Ishikawa (cell line): Measurements from ENCODE around the gene AKT1S1.

Experiments
- CEBPB ChIP-seq: IDR thresholded peaks from 2 replicates; pipeline ENCODE4 v1.6.1; 2012
- CREB1 ChIP-seq: IDR thresholded peaks from 2 replicates; pipeline ENCODE4 v1.6.1; 2012; ENCODE audit warnings: low read depth
- EGR1 ChIP-seq: IDR thresholded peaks from 2 replicates; pipeline ENCODE4 v1.6.1; 2012
- EP300 ChIP-seq: IDR thresholded peaks from 2 replicates; pipeline ENCODE4 v1.6.1; 2012; ENCODE audit warnings: borderline replicate concordance
- FOXM1 ChIP-seq: IDR thresholded peaks from 2 replicates; pipeline ENCODE4 v1.6.1; 2012; ENCODE audit warnings: low read depth, borderline replicate concordance
- NFIC ChIP-seq: IDR thresholded peaks from 2 replicates; pipeline ENCODE4 v1.6.1; 2012
- RAD21 ChIP-seq: IDR thresholded peaks from 2 replicates; pipeline ENCODE4 v1.6.1; 2012; ENCODE audit warnings: low read depth
- TAF1 ChIP-seq: IDR thresholded peaks from 2 replicates; pipeline ENCODE4 v1.6.1; 2012; ENCODE audit warnings: low read depth, mild to moderate bottlenecking
- TCF12 ChIP-seq: IDR thresholded peaks from 2 replicates; pipeline ENCODE4 v1.6.1; 2012; ENCODE audit warnings: low read depth
- TEAD4 ChIP-seq: IDR thresholded peaks from 2 replicates; pipeline ENCODE4 v1.6.1; 2012
- YY1 ChIP-seq: IDR thresholded peaks from 2 replicates; pipeline ENCODE4 v1.6.1; 2012; ENCODE audit warnings: low read depth
- ZBTB7A ChIP-seq: IDR thresholded peaks from 2 replicates; pipeline ENCODE4 v1.6.1; 2012; ENCODE audit warnings: low read depth
- TF ChIP-seq, protein P1 (sequence below): IDR thresholded peaks from 2 replicates; pipeline ENCODE4 v1.6.1; 2012
- TF ChIP-seq, protein P2 (sequence below): IDR thresholded peaks from 2 replicates; pipeline ENCODE4 v1.6.1; 2012
- TF ChIP-seq, protein P3 (sequence below): IDR thresholded peaks from 2 replicates; pipeline ENCODE4 v1.6.1; 2012; ENCODE audit warnings: low read depth, mild to moderate bottlenecking

Gene AKT1S1

DNA sequence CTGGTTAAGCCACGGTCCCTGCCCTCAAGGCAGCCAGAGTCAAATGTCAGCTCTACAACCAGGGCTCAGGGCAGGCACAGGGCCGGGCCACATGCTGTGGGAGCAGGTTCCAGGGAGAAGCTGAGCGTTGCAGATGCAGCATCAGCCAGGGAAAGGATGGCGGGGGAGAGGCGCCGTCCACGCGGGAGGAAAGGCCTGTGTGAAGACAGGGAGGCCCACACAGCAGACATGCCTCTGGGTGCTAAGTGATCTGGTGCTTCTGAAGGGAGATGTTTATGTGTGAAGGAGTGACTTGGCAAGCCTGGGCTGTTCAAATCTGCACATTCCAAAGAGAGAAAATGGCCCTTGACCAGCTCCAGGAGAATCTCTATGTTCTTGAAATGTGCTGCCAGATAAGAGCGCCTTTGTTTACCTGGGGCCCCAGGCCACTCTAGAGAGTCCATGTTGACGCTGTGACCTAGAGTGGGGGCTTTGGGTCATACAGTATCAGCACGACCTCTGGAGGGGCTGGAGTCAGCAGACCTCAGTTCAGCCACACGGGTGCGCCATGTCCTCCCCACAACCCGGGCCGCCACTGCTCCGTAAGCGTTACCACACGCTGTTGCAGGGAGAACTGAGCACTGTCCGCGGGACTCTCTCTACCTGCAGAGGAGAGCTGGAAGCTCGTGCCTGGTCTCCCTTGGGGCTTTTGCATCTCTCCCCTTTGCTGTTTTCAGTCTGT is 36.0 kb upstream of the AKT1S1 start:
- TF ChIP-seq, protein P1, sequence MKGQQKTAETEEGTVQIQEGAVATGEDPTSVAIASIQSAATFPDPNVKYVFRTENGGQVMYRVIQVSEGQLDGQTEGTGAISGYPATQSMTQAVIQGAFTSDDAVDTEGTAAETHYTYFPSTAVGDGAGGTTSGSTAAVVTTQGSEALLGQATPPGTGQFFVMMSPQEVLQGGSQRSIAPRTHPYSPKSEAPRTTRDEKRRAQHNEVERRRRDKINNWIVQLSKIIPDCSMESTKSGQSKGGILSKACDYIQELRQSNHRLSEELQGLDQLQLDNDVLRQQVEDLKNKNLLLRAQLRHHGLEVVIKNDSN = no peak
- TF ChIP-seq, protein P2, sequence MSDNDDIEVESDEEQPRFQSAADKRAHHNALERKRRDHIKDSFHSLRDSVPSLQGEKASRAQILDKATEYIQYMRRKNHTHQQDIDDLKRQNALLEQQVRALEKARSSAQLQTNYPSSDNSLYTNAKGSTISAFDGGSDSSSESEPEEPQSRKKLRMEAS = no peak
- TF ChIP-seq YY1 (no peak), NFIC (no peak), TAF1 (no peak), FOXM1 (no peak), ZBTB7A (no peak), RAD21 (no peak), CEBPB (no peak), TCF12 (no peak), TEAD4 (no peak), EP300 (no peak), CREB1 (no peak)
- TF ChIP-seq, protein P3, sequence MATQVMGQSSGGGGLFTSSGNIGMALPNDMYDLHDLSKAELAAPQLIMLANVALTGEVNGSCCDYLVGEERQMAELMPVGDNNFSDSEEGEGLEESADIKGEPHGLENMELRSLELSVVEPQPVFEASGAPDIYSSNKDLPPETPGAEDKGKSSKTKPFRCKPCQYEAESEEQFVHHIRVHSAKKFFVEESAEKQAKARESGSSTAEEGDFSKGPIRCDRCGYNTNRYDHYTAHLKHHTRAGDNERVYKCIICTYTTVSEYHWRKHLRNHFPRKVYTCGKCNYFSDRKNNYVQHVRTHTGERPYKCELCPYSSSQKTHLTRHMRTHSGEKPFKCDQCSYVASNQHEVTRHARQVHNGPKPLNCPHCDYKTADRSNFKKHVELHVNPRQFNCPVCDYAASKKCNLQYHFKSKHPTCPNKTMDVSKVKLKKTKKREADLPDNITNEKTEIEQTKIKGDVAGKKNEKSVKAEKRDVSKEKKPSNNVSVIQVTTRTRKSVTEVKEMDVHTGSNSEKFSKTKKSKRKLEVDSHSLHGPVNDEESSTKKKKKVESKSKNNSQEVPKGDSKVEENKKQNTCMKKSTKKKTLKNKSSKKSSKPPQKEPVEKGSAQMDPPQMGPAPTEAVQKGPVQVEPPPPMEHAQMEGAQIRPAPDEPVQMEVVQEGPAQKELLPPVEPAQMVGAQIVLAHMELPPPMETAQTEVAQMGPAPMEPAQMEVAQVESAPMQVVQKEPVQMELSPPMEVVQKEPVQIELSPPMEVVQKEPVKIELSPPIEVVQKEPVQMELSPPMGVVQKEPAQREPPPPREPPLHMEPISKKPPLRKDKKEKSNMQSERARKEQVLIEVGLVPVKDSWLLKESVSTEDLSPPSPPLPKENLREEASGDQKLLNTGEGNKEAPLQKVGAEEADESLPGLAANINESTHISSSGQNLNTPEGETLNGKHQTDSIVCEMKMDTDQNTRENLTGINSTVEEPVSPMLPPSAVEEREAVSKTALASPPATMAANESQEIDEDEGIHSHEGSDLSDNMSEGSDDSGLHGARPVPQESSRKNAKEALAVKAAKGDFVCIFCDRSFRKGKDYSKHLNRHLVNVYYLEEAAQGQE = no peak

DNA sequence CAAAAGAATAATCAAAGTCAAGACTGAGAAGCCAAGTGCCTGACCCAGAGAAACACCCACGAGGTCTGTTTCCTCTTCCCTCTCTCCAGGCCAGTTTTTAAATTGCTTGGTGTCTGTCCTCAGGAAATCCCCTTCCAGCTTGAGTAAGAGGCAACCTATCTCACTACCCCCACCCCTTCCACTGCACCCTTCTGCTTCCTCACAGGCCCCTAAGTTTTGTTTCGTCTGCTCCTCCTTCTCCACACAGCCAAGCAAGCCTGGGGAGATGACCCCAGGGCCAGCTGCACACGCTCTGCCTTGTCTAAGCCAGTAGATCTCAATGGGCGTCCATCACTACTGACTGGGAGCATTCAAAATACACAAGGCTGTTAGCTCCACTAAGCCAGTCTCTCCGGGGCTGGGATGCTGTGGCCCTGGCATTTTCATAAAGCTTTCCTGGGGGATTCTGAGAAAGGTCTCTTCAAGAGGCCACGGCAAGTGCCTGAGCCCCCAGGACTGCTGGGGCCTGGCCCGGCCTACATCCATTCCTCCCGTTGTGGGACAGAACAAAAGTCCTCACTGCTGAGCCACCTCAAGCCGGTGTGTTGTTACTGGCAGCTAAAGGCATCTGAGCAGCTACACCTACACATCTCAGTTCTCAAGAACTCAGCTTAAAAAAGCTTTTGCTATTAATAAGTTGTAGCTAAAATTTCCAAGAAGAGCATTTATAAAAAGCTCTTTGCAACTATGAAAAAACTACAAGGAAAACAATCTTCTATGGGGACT is 34.4 kb upstream of the AKT1S1 start:
- no peak for TF ChIP-seq FOXM1
- no peak for TF ChIP-seq NFIC
- TF ChIP-seq, protein P3 = no peak
- no peak for TF ChIP-seq CREB1
- TF ChIP-seq CEBPB = no peak
- TF ChIP-seq YY1 = no peak
- TF ChIP-seq, protein P1 = no peak
- TF ChIP-seq, protein P2 = no peak

DNA sequence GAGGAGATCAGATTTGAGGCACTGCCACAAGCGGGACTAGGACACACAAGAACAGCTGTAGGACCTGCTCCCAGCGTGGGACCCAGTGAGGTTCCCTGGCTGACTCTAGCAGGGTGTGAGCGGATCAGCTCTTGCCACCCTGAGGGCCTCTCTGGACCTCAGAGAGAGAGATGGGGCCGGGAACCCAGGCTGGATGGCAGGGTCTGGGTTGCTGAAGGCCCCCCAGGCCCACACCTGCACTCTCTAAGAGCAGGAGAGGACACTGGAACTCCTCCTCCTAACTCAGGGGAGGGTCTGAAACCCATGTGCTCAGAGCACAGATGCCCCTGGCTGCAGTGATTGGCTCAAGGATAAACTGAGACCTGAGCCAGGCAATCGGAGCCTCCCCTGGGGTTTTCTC is 33.0 kb upstream of the AKT1S1 start:
- TF ChIP-seq RAD21 = no peak
- no peak for TF ChIP-seq EGR1
- no peak for TF ChIP-seq YY1
- no peak for TF ChIP-seq CREB1

DNA sequence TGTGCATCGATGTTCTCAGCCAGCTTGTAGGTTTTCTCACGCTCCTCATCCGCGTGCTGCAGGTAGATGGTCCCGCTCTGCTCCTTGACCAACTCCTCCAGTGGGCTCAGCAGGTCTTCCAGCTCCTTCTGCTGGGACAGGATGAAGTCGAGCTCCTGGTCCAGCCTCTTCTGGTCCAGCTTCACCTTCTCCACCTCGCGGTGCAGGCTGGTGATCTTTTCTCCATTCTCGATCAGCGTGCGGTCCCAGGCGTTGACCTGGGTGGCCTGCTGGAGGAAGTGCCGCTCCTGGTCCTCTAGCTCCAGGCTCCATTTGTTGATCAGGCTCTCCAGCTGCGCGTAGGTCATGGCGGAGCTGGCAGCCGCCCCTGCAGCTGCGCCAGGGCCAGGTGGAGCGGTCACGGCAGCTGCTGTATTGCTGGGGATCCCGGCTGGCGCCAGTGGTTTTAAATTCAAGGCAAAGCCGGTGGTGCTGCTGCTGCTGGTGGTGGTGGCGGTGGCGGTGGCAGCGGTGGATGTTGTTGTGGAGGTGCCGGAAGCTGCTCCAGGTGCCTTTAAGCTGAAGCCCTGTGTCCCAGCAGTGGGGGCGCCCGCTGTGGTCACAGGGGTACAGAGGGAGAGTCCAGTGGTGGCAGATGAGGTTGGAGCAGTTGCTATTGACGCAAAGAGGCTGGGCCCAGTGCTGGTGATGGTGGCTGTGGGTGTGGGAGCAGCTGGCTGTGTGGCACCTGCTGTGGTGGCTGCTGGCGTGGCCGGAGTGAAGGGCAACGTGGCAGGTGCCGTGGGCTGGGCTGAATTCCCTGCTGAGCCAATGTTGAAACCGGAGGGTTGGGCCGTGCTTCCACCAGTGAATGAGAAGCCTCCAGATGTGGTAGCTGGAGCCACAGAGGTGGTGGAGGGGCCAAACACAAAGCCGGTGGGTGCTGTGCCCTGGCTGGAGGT is 31.6 kb upstream of the AKT1S1 start:
- TF ChIP-seq FOXM1 (no peak), NFIC (no peak), YY1 (no peak), CEBPB (no peak), ZBTB7A (no peak), RAD21 (no peak), TEAD4 (no peak), CREB1 (no peak), EGR1 (no peak), TAF1 (no peak)
- TF ChIP-seq, protein P2 = no peak
